Smooth muscle cell (in vitro differentiated cells): ENCODE results near the gene CR1L. TPM values are rescaled to one million over a fixed set of nuclear protein-coding genes. Genes with fewer than 3 reads are reported as not detected.
"Not testable (repeated sequence)": the region's sequence is repeated elsewhere in the genome, so short reads cannot be mapped to it uniquely, and the experiment has no call there.

Experiments
- DNase-seq: peaks from one replicate; lab custom pipeline; 2025; ENCODE audit not compliant: unreplicated experiment; lab: John Stamatoyannopoulos, UW
- H2AFZ ChIP-seq: fragments of 200-600 bp; sonication (generic); 2 replicates; pipeline ENCODE4 v1.6.0; 2016; ENCODE audit warnings: antibody characterized with exemption, low read depth, mild to moderate bottlenecking
- H3F3A ChIP-seq: fragments of 200-600 bp; sonication (generic); 2 replicates; pipeline ENCODE4 v1.6.0; 2017; ENCODE audit warnings: antibody characterized with exemption, low read depth
- H3K27ac ChIP-seq: fragments of 200-600 bp; sonication (generic); 2 replicates; pipeline ENCODE4 v1.5.1; 2016; ENCODE audit warnings: low read depth, mild to moderate bottlenecking
- H3K27me3 ChIP-seq: fragments of 200-600 bp; sonication (generic); 2 replicates; pipeline ENCODE4 v1.6.1; 2016; ENCODE audit warnings: low read depth, mild to moderate bottlenecking
- H3K36me3 ChIP-seq: fragments of 200-600 bp; sonication (generic); 2 replicates; pipeline ENCODE4 v1.5.1; 2016; ENCODE audit warnings: low read depth
- H3K4me1 ChIP-seq: fragments of 200-600 bp; sonication (generic); 2 replicates; pipeline ENCODE4 v1.5.1; 2016; ENCODE audit warnings: low read depth
- H3K4me2 ChIP-seq: fragments of 200-600 bp; sonication (generic); 2 replicates; pipeline ENCODE4 v1.6.0; 2016; ENCODE audit warnings: mild to moderate bottlenecking
- H3K4me3 ChIP-seq: fragments of 200-600 bp; sonication (generic); 2 replicates; pipeline ENCODE4 v1.5.1; 2016; ENCODE audit warnings: mild to moderate bottlenecking
- H3K79me2 ChIP-seq: fragments of 200-600 bp; sonication (generic); 2 replicates; pipeline ENCODE4 v1.6.0; 2016; ENCODE audit warnings: low read depth, mild to moderate bottlenecking
- H3K9ac ChIP-seq: fragments of 200-600 bp; sonication (generic); 2 replicates; pipeline ENCODE4 v1.6.0; 2016; ENCODE audit warnings: low read depth
- H3K9me3 ChIP-seq: fragments of 200-600 bp; sonication (generic); replicated peaks from 2 replicates; pipeline ENCODE4 v1.5.1; 2016; ENCODE audit warnings: low read depth
- H4K20me1 ChIP-seq: fragments of 200-600 bp; sonication (generic); 2 replicates; pipeline ENCODE4 v1.6.0; 2016; ENCODE audit warnings: low read depth
- CTCF ChIP-seq: fragments of 200-600 bp; sonication (generic); IDR thresholded peaks from 2 replicates; pipeline ENCODE4 v1.5.1; 2017; ENCODE audit warnings: borderline replicate concordance, mild to moderate bottlenecking, antibody characterized with exemption; ENCODE audit not compliant: insufficient read depth, poor library complexity, severe bottlenecking
- WGBS: methylation state at CpG from one replicate; pipeline ENCODE4 v1.1.7; 2016; ENCODE audit warnings: low lambda C conversion rate; 5-methylcytosine and 5-hydroxymethylcytosine counted together
- polyA plus RNA-seq: library from polyadenylated mRNA; unstranded; fragments of >200 nt; fragmentation: Nextera tagmentation; extraction: Ambion mirVana; gene quantifications from 2 replicates; pipeline ENCODE4 v1.2.1, GENCODE V29; 2016
- total RNA-seq: library from RNA; depleted of rRNA; stranded (reverse); fragments of >200 nt; gene quantifications from 2 replicates; pipeline ENCODE4 v1.2.3, GENCODE V29; 2014

The CR1L gene
- total and polyA plus RNA-seq, 2 experiments from 2014 or later: 0.95 TPM; not detected in 1

- no peak overlapping the region for H2AFZ ChIP-seq
- 83% methylated on average over 2 of the region's 2 CpGs for WGBS
- H3F3A ChIP-seq: no peaks in the 10 kb centered on the region
- H4K20me1 ChIP-seq: no peaks in the 10 kb centered on the region
- no peak for TF ChIP-seq CTCF
- H3K27me3 ChIP-seq: no peaks in the 10 kb centered on the region
- H3K27ac ChIP-seq: no peak overlapping the region
- H3K4me3 ChIP-seq: no peak overlapping the region
- H3K79me2 ChIP-seq: no peaks in the 10 kb centered on the region
- H3K36me3 ChIP-seq: no peaks in the 10 kb centered on the region
- H3K4me1 ChIP-seq: no peaks in the 10 kb centered on the region
- H3K9me3 ChIP-seq: no peaks in the 10 kb centered on the region
- no peak overlapping the region for H3K4me2 ChIP-seq
- H3K9ac ChIP-seq: no peak overlapping the region
- no peak for DNase-seq
These were observed 38.6 kb upstream of the CR1L start for GRCh38 chr1:207606362-207606755.

- no peaks in the 10 kb centered on the region for H3K36me3 ChIP-seq
These were observed 32.2 kb upstream of the CR1L start for GRCh38 chr1:207612762-207613161.

GRCh38 chr1:207619871-207620542, 24.9 kb upstream of the CR1L start:
- Histone ChIP-seq H3K27ac (no peak overlapping the region), H3K9me3 (no peaks in the 10 kb centered on the region), H4K20me1 (no peaks in the 10 kb centered on the region), H3K4me2 (no peak overlapping the region), H3K36me3 (no peaks in the 10 kb centered on the region), H3K4me1 (no peaks in the 10 kb centered on the region), H2AFZ (no peak overlapping the region), H3K4me3 (no peak overlapping the region), H3K9ac (no peak overlapping the region), H3K79me2 (no peaks in the 10 kb centered on the region), H3K27me3 (no peaks in the 10 kb centered on the region), H3F3A (no peaks in the 10 kb centered on the region)
- DNase-seq: no peak
- TF ChIP-seq CTCF: peak; percentile 73
- 58% methylated on average over 7 of the region's 7 CpGs for WGBS

More at GRCh38 chr1:207612762-207613161, 32.2 kb upstream of the CR1L start:
- Histone ChIP-seq H3F3A (no peaks in the 10 kb centered on the region), H3K27ac (no peak overlapping the region), H3K4me1 (no peaks in the 10 kb centered on the region), H3K27me3 (no peaks in the 10 kb centered on the region), H2AFZ (no peak overlapping the region), H4K20me1 (no peaks in the 10 kb centered on the region), H3K4me3 (no peak overlapping the region), H3K79me2 (no peaks in the 10 kb centered on the region), H3K4me2 (no peak overlapping the region), H3K9me3 (no peaks in the 10 kb centered on the region), H3K9ac (no peak overlapping the region)
- 69% methylated on average over 11 of the region's 11 CpGs for WGBS
- no peak for TF ChIP-seq CTCF
- DNase-seq: no peak

- no peak for DNase-seq
- no peaks in the 10 kb centered on the region for H3K36me3 ChIP-seq
- no peak overlapping the region for H3K4me2 ChIP-seq
- TF ChIP-seq CTCF: no peak
- H3K4me3 ChIP-seq: no peak overlapping the region
- no peaks in the 10 kb centered on the region for H3K27me3 ChIP-seq
- H2AFZ ChIP-seq: no peak overlapping the region
- H3K9me3 ChIP-seq: no peaks in the 10 kb centered on the region
- no peaks in the 10 kb centered on the region for H3K4me1 ChIP-seq
- no peaks in the 10 kb centered on the region for H3K79me2 ChIP-seq
- WGBS: 99% methylated on average over 2 of the region's 2 CpGs
- no peaks in the 10 kb centered on the region for H4K20me1 ChIP-seq
- H3F3A ChIP-seq: no peaks in the 10 kb centered on the region
- no peak overlapping the region for H3K27ac ChIP-seq
- H3K9ac ChIP-seq: no peak overlapping the region
These were observed 24.4 kb upstream of the CR1L start for GRCh38 chr1:207620543-207620893.

GRCh38 chr1:207625504-207626071, 19.3 kb upstream of the CR1L start:
- H3K4me1 ChIP-seq, H3K4me3 ChIP-seq, H3K4me2 ChIP-seq, H3F3A ChIP-seq, H3K27me3 ChIP-seq, H3K9me3 ChIP-seq, H3K27ac ChIP-seq, H3K36me3 ChIP-seq, H2AFZ ChIP-seq, DNase-seq, H4K20me1 ChIP-seq, H3K9ac ChIP-seq, H3K79me2 ChIP-seq: not testable (repeated sequence)
- 92% methylated on average over 1 of the region's 1 CpG for WGBS
